HAP-1 (cell line): Measurements from ENCODE around the gene STX8.
"Not testable (repeated sequence)": the region's sequence is repeated elsewhere in the genome, so short reads cannot be mapped to it uniquely, and the experiment has no call there.

Experiments
- DNase-seq, 2 experiments: peaks; one replicate each; pipeline ENCODE4 v3.0.0-alpha.2; 2016 to 2020; ENCODE audit warnings: low spot score in 2 of 2
- H3K27me3 ChIP-seq: fragments of 250-450 bp; sonication (Bioruptor Pico); 2 replicates; pipeline ENCODE4 v1.5.1; 2020; ENCODE audit warnings: low read depth, mild to moderate bottlenecking, moderate library complexity
- H3K36me3 ChIP-seq: fragments of 250-450 bp; sonication (Bioruptor Pico); replicated peaks from 2 replicates; pipeline ENCODE4 v1.5.1; 2020; ENCODE audit warnings: mild to moderate bottlenecking
- H3K4me1 ChIP-seq: fragments of 250-450 bp; sonication (Bioruptor Pico); 2 replicates; pipeline ENCODE4 v1.5.1; 2020; ENCODE audit warnings: mild to moderate bottlenecking
- H3K4me3 ChIP-seq: fragments of 250-450 bp; sonication (Bioruptor Pico); 2 replicates; pipeline ENCODE4 v1.5.1; 2020; ENCODE audit warnings: mild to moderate bottlenecking, moderate library complexity
- H3K9me3 ChIP-seq: fragments of 250-450 bp; sonication (Bioruptor Pico); 2 replicates; pipeline ENCODE4 v1.5.1; 2020; ENCODE audit warnings: mild to moderate bottlenecking, moderate library complexity
- in situ Hi-C: fragments of 300-500 bp; cut with MboI; formaldehyde crosslinking; loops from 3 replicates; pipeline ENCODE4 v1.14.3; 2020; ENCODE audit warnings: low sequenced_read_pairs, inconsistent platforms, mixed read lengths

STX8 gene

DNA sequence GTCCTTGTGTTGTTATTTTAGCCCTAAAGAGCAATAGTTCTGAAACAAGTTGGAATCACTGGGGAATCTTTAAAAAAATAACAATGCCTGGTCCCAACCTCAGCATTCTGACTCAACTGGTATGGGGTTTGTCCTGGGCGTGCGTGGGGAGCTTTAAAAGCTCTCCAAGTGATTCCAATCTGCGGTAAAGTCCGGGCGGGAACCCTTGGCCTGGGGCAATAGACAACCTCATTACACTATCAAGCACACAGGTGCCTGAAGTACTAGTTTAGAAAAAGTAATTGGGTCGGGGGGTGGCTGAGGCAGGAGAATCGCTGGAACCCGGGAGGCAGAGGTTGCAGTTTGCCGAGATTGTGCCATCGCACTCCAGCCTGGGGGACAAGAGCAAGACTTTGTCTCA, 4.4 kb downstream of the STX8 start:
- no peak for DNase-seq
- Histone ChIP-seq H3K36me3 (no peaks in the 10 kb centered on the region), H3K9me3 (no peaks in the 10 kb centered on the region), H3K4me3 (no peak overlapping the region), H3K27me3 (no peaks in the 10 kb centered on the region), H3K4me1 (peaks cover 3% of the 10 kb centered on the region)
- in situ Hi-C loops: no loop called here

DNA sequence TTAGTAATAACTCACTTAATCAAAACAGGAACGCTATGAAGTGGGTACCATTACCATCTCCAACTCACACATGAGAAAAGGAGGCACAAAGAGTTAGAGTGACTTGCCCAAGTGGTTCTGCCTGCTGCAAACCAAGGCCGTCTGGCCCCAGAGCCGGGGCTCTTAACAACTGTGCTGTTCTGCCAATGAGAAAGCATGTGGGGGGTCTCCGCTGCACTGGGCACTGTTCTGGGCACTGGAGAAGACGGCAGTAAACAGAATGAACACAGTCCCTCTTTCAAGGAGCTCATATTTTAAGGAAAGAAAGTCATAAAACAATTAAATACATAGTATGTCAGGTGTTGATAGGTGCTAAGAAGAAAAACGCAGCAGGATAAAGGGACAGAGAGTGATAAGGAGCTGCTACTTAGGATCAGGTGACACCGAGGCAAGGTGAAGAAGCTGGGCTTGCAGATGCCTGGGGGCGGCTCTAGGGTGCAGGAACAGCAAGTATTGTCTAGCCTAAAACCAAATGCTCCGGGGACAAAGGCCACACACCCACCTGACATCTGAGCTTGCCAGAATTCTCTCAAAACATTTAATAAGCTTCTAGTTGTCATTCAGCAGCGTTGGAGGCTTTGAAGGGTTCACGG, 6.5 kb downstream of the STX8 start:
- Histone ChIP-seq H3K27me3 (no peaks in the 10 kb centered on the region), H3K4me1 (peaks cover 8% of the 10 kb centered on the region), H3K36me3 (no peaks in the 10 kb centered on the region), H3K9me3 (no peaks in the 10 kb centered on the region), H3K4me3 (no peak overlapping the region)
- no peak for DNase-seq
- in situ Hi-C loops: no loop called here

DNA sequence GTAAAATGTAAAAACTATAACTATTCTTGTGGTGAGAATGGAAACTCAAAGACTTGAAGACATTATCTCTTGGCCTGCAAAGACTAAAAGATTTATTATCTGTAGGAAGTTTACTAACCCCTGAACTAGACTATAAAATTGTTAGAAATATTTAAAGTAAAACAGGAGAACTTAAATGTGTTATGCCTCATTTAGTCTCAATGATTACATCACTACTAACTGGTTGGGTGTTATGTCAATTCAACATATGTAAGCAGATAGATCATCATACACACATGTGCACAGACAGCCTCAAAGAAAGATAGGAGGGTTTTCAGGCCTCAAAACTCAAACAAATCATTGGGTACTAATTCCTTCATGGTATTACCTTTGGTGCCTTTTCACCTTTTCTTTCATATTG, 7.6 kb downstream of the STX8 start:
- H3K9me3 ChIP-seq: no peaks in the 10 kb centered on the region
- in situ Hi-C loops: no loop called here
- H3K4me1 ChIP-seq: peaks cover 8% of the 10 kb centered on the region
- DNase-seq: no peak
- no peaks in the 10 kb centered on the region for H3K36me3 ChIP-seq
- H3K4me3 ChIP-seq: no peak overlapping the region
- H3K27me3 ChIP-seq: no peaks in the 10 kb centered on the region

DNA sequence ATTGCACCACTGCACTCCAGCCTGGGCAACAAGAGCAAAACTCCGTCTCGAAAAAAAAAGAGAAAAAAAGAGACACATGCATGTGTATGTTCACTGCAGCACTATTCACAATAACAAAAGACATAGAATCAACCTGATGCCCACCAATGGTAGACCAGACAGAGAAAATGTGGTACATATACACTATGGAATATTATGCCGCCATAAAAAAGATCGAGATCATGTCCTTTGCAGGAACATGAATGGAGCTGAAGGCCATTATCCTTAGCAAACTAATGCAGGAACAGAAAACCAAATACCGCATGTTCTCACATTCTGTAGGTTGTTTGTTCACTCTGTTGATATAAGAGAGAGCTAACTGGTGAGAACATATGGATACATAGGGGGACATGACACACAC, 8.9 kb downstream of the STX8 start:
- H3K36me3 ChIP-seq, H3K27me3 ChIP-seq, H3K4me3 ChIP-seq, DNase-seq, in situ Hi-C loops, H3K4me1 ChIP-seq, H3K9me3 ChIP-seq: not testable (repeated sequence)

DNA sequence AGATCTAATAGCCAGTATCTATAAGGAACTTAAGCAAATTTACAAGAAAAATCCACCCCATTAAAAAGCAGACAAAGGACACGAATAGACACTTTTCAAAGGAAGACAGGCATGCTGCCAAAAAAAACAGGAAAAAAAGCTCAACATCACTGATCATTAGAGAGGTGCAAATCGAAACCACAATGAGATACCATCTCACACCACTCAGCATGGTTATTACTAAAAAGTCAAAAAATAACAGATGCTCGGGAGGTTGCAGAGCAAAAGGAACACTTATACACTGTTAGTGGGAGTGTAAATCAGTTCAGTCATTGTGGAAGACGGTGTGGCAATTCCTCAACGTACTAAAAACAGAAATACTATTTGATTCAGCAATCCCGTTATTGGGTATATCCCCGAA, 9.6 kb downstream of the STX8 start:
- DNase-seq: peak; percentile 58 to 72
- H3K4me3 ChIP-seq: no peak overlapping the region
- in situ Hi-C loops: no loop called here
- H3K9me3 ChIP-seq: no peaks in the 10 kb centered on the region
- H3K36me3 ChIP-seq: no peaks in the 10 kb centered on the region
- H3K27me3 ChIP-seq: no peaks in the 10 kb centered on the region
- peaks cover 8% of the 10 kb centered on the region for H3K4me1 ChIP-seq

DNA sequence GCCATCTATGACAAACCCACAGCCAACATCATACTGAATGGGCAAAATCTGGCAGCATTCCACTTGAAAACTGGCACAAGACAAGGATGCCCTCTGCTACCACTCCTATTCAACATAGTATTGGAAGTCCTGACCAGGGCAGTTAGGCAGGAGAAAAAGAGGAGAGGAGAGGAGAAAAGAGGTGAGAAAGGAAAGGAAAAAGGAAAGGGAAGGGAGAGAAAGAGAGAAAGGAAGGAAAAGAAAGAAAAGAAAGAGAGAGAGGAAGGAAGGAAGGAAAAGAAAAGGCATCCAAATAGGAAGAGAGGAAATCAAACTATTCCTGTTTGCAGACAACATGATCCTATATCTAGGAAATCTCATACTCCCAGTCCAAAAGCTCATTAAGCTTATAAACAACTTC, 11.5 kb downstream of the STX8 start:
- Histone ChIP-seq H3K4me3 (no peak overlapping the region), H3K36me3 (no peaks in the 10 kb centered on the region), H3K9me3 (no peaks in the 10 kb centered on the region), H3K4me1 (peaks cover 8% of the 10 kb centered on the region), H3K27me3 (no peaks in the 10 kb centered on the region)
- DNase-seq: no peak
- in situ Hi-C loops: no loop called here

DNA sequence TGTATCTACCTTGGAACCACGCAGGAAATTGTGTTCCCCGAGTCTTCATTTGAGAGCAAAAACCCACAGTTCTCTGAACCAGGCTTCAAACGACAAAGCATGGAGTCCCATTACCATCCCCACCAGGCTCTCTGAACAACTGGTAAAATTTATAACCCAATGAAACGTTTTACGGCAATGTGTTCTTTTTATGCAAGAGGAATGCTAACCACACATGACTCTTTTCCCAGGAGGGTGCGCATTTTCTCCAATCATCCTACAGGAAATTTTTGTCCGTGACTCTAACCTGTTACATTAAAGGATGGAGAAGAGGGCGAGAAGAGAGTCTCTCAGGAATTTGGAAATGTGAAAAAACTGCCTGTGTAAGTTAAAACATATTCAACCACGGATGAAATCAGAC, 17.8 kb downstream of the STX8 start:
- Histone ChIP-seq H3K27me3 (no peaks in the 10 kb centered on the region), H3K4me1 (no peaks in the 10 kb centered on the region), H3K4me3 (no peak overlapping the region), H3K9me3 (no peaks in the 10 kb centered on the region), H3K36me3 (no peaks in the 10 kb centered on the region)
- no peak for DNase-seq
- in situ Hi-C loops: no loop called here

DNA sequence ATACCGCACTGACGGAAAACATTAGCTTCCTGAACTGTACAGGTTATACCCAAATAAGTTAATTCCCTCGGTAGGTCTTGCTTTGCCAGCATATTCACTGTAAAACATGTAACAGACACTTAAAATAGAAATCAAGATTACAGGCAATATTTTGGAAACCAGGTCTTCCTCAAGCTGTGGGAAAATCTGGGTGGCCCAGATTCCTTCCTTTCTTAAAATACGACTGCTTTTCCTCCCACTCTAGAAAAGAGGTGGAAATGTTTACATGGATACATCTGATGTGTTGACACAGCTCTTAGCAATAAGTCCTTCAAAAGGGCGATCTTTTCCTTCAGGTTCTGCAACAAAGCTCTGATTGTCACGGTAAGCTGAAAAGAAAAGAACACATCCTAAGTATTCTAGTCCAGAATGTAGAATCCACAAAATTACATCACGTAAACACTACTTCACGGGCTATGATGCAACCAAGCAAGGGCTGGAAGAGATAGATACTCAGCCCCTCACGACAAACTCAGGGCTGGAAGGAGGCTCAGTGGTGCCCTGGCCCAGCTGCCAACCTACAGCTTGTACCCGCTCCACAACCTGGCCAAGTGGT, 18.4 kb downstream of the STX8 start:
- no peak for DNase-seq
- in situ Hi-C loops: no loop called here
- no peaks in the 10 kb centered on the region for H3K36me3 ChIP-seq

DNA sequence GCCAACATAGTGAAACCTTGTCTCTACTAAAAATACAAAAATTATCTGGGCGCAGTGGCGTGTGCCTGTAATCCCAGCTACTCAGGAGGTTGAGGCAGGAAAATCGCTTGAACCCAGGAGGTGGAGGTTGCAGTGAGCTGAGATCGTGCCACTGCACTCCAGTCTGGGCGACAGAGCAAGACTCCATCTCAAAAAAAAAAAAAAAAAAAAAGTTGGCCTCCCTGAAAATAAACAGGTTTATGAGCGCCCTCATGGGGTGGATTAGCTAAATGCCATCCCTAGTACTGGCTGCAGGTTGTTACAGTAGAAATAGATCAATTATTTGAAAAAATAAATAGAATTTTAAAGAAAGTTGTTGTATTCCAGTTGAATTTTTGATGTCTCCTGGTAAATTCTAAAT, 20.9 kb downstream of the STX8 start:
- H3K27me3 ChIP-seq, H3K36me3 ChIP-seq, H3K4me3 ChIP-seq, in situ Hi-C loops, H3K9me3 ChIP-seq, H3K4me1 ChIP-seq: not testable (repeated sequence)
- DNase-seq: peak; percentile 75 to 81

More for the DNA sequence above, 18.4 kb downstream of the STX8 start:
- no peaks in the 10 kb centered on the region for H3K27me3 ChIP-seq
- H3K4me3 ChIP-seq: no peak overlapping the region
- H3K9me3 ChIP-seq: no peaks in the 10 kb centered on the region
- H3K4me1 ChIP-seq: no peaks in the 10 kb centered on the region

DNA sequence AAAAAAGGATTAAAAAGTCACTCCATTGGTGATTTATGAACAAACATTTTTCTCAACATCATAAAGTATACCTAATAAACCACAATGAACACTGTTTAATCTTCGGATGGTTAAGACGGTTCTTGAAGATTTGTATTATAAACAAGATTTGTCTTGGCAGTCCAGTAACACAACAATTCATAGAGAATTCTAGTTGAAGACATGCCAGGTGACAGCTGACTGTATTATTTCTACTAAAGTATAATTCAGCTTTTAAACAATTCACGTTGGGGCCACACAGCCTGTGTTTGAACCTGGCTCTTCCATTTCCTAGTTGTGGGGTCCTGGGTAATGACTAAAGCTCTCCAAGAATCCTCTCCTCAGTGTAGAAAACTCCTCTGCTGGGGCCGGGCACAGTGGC, 22.0 kb downstream of the STX8 start:
- no peak for DNase-seq
- H3K4me1 ChIP-seq: no peaks in the 10 kb centered on the region
- H3K27me3 ChIP-seq: no peaks in the 10 kb centered on the region
- in situ Hi-C loops: no loop called here
- H3K36me3 ChIP-seq: no peaks in the 10 kb centered on the region
- H3K9me3 ChIP-seq: no peaks in the 10 kb centered on the region
- H3K4me3 ChIP-seq: no peak overlapping the region

DNA sequence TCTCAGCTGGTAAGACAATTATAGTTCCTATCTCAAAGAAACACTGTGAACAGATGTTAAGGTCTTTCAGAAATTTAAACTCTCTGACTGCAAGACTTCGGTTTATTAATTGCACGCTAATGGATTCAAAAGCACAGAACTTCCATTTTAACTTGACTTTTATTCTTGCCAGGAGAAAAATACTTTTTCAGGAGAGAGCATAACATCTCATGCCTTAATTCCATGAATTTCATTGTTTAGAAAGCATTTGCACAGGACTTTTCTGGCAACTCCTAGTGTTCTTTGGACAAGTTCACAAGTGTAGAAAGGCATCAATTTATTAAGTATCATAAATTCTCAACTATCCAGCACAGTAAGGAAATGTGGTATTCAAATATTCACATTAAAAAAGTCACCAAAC, 22.4 kb downstream of the STX8 start:
- in situ Hi-C loops: no loop called here
- no peaks in the 10 kb centered on the region for H3K4me1 ChIP-seq
- H3K27me3 ChIP-seq: no peaks in the 10 kb centered on the region
- no peak for DNase-seq
- no peak overlapping the region for H3K4me3 ChIP-seq
- H3K9me3 ChIP-seq: no peaks in the 10 kb centered on the region
- H3K36me3 ChIP-seq: no peaks in the 10 kb centered on the region

DNA sequence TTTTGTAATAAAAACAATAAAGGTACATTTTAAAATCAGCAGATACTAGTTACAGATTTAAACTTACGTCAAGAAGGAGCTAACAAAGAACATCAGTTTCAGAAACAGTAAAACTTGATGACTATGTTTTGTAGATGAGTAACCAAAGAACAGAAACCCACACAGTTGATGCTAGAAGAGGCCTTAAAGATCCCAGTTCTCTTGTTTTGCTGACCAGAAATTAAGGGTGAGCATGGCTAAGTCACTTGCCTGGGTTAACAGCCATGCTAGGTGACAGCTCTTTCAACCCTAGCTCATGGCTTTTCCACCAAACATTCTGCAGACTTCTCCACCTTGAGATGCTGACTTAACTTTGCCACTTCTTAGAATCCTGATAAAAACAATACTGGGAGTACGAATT, 26.4 kb downstream of the STX8 start:
- Histone ChIP-seq H3K36me3 (no peaks in the 10 kb centered on the region), H3K9me3 (no peaks in the 10 kb centered on the region), H3K4me1 (no peaks in the 10 kb centered on the region), H3K4me3 (no peak overlapping the region), H3K27me3 (no peaks in the 10 kb centered on the region)
- DNase-seq: no peak
- in situ Hi-C loops: loop anchor here (25.0 kb wide), 1 partner anchor 537 kb away; the partner anchor contains the start of gene NTN1

DNA sequence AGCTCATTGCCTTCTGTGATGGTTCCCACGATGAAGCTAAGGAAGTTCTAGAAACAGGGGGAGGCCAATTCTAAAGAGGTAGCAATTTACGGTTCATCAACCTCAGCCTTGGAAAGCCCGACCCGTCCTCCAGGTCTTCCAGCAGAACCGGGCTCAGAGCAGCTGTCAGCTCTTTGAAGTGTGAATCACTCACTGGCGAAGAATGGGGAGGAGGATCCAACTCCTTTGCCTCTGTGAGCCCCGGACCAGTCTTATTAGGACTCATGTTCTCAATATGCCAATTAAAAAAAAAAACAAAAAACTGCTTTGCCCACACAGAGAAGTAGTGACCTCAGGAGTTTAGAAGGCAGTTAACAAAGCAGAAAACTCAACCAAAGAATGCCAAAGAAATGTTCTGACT, 31.4 kb downstream of the STX8 start:
- no peak for DNase-seq
- no peak overlapping the region for H3K4me3 ChIP-seq
- no peaks in the 10 kb centered on the region for H3K9me3 ChIP-seq
- in situ Hi-C loops: loop anchor here (25.0 kb wide), 1 partner anchor 532 kb away; the partner anchor contains the start of gene NTN1
- H3K4me1 ChIP-seq: peaks cover under 1% of the 10 kb centered on the region
- no peaks in the 10 kb centered on the region for H3K27me3 ChIP-seq
- no peaks in the 10 kb centered on the region for H3K36me3 ChIP-seq

DNA sequence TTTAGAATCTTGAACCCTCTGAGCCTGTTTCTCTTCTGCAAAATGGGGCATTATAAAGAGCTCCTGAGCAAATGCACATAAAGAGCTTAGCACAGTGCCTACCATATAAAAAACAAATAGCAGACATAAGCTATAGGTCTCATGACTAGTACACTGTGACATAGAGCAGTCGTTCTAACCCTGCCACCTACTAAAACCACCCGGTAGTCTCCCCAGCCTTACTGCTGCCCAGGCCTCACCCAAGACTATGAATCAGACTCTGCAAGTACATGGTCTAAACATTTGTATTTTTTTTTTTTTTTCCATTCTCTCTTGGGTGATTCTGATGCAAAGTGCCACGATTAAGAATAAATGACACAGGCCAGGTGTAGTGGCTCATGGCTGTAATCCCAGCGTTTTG, 33.9 kb downstream of the STX8 start:
- in situ Hi-C loops: loop anchor here (25.0 kb wide), 1 partner anchor 529 kb away; the partner anchor contains the start of gene NTN1
- H3K4me1 ChIP-seq: peaks cover 12% of the 10 kb centered on the region
- H3K36me3 ChIP-seq: no peaks in the 10 kb centered on the region
- DNase-seq: no peak
- H3K9me3 ChIP-seq: no peaks in the 10 kb centered on the region
- no peaks in the 10 kb centered on the region for H3K27me3 ChIP-seq
- H3K4me3 ChIP-seq: no peak overlapping the region

DNA sequence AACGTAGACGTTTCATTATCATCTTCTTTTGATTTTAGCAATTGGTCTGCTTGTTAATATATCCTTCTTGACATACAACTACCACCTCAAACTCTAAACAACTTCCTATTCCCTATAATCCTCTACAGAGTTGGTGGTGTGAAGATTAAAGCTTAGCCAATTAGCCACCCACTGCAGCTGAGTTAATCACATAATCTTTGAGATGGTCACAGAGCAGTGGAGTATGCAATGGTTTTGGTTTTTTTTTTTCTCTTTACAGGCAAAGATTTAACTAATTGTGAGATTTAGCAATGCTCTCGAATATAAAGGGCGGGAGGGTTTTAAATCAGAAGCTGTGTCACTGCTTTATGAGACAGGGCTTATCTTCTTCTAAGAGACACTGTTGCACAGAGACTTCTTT, 37.0 kb downstream of the STX8 start:
- Histone ChIP-seq H3K27me3 (no peaks in the 10 kb centered on the region), H3K4me1 (peaks cover 21% of the 10 kb centered on the region), H3K36me3 (no peaks in the 10 kb centered on the region), H3K9me3 (no peaks in the 10 kb centered on the region), H3K4me3 (no peak overlapping the region)
- in situ Hi-C loops: loop anchor here (25.0 kb wide), 1 partner anchor 526 kb away; the partner anchor contains the start of gene NTN1
- DNase-seq: no peak
